Endothelial cell of umbilical vein (primary cell): ENCODE measurements around the gene B4GALNT3. TPM values are rescaled to one million over a fixed set of nuclear protein-coding genes. Genes with fewer than 3 reads are reported as not detected.

ENCODE experiments used
- BruUV-seq: library from RNA; stranded (reverse); fragments of 400-500 nt; replicated peaks from 2 replicates; lab custom pipeline; 2021; lab: Mats Ljungman, UMichigan
- CTCF ChIA-PET: fragments of 300-600, 350-600 bp; sonication (Branson Sonifier 250); formaldehyde crosslinking; loops from one replicate; lab custom pipeline; 2021; ENCODE audit warnings: antibody characterized with exemption, inconsistent platforms; lab: Charles Lee
- POLR2A ChIA-PET: fragments of 300-600, 350-600 bp; sonication (Branson Sonifier 250); formaldehyde crosslinking; loops from one replicate; lab custom pipeline; 2021; ENCODE audit warnings: antibody characterized with exemption, inconsistent platforms; lab: Charles Lee
- DNase-seq: peaks from one replicate; pipeline ENCODE4 v3.0.0-alpha.2; 2011; ENCODE audit warnings: low read depth, low spot score
- FAIRE-seq: peaks from 2 replicates; lab custom pipeline; 2011; peaks lifted over from hg19 to GRCh38; lab: Jason Lieb, UNC
- H2AFZ ChIP-seq: 2 replicates; pipeline ENCODE4 v1.6.0; 2012; ENCODE audit warnings: low read depth, low read length, control low read depth, inconsistent platforms
- H3K27ac ChIP-seq: 2 replicates; pipeline ENCODE4 v1.5.1; 2011; ENCODE audit warnings: low read depth, mild to moderate bottlenecking, control low read depth, low read length, moderate library complexity; ENCODE audit not compliant: insufficient read depth
- H3K27me3 ChIP-seq, 2 experiments: 2 replicates each; pipeline versions ENCODE4 v1.6.0 to v1.6.1; 2011; ENCODE audit warnings: low read length in 2 of 2, mixed read lengths in 1 of 2; ENCODE audit not compliant: control insufficient read depth in 2 of 2, insufficient read depth in 2 of 2
- H3K36me3 ChIP-seq, 2 experiments: 2 replicates in 1 of 2; 3 replicates in 1 of 2; pipeline ENCODE4 v1.5.1; 2011; ENCODE audit warnings: low read length in 2 of 2, mild to moderate bottlenecking in 1 of 2, moderate library complexity in 1 of 2; ENCODE audit not compliant: control insufficient read depth in 2 of 2, insufficient read depth in 2 of 2; ENCODE audit errors: extremely low read depth in 1 of 2
- H3K4me1 ChIP-seq: 3 replicates; pipeline ENCODE4 v1.5.1; 2011; ENCODE audit warnings: mild to moderate bottlenecking, low read length; ENCODE audit not compliant: control insufficient read depth, insufficient read depth; ENCODE audit errors: extremely low read depth
- H3K4me2 ChIP-seq: 2 replicates; pipeline ENCODE4 v1.6.1; 2011; ENCODE audit warnings: low read length, control low read depth, mixed read lengths; ENCODE audit not compliant: insufficient read depth
- H3K4me3 ChIP-seq, 3 experiments: fragments of 200-600 bp in 1 of 3; sonication (generic), shearing (Covaris generic) in 1 of 3; replicated peaks in 1 of 3; 2 replicates each; pipeline ENCODE4 v1.5.1; 2011 to 2016; ENCODE audit warnings: control low read depth in 3 of 3, low read length in 3 of 3, mild to moderate bottlenecking in 2 of 3, inconsistent platforms in 1 of 3, low read depth in 1 of 3, moderate library complexity in 1 of 3; ENCODE audit not compliant: insufficient read depth in 1 of 3
- H3K79me2 ChIP-seq: 2 replicates; pipeline ENCODE4 v1.6.0; 2012; ENCODE audit warnings: low read length, inconsistent platforms; ENCODE audit not compliant: control insufficient read depth, insufficient read depth
- H3K9ac ChIP-seq: replicated peaks from 2 replicates; pipeline ENCODE3; 2011; ENCODE audit warnings: low read length, control low read depth; ENCODE audit not compliant: insufficient read depth; ENCODE audit errors: extremely low read depth
- H3K9me1 ChIP-seq: replicated peaks from 3 replicates; pipeline ENCODE4 v1.6.0; 2011; ENCODE audit warnings: mild to moderate bottlenecking, low read length; ENCODE audit not compliant: control insufficient read depth, insufficient read depth; ENCODE audit errors: extremely low read depth
- H3K9me3 ChIP-seq: replicated peaks from 2 replicates; pipeline ENCODE4 v1.5.1; 2012; ENCODE audit warnings: low read length, inconsistent platforms; ENCODE audit not compliant: control insufficient read depth, insufficient read depth
- H4K20me1 ChIP-seq: replicated peaks from 2 replicates; pipeline ENCODE3; 2011; ENCODE audit warnings: mild to moderate bottlenecking, low read length; ENCODE audit not compliant: control insufficient read depth, insufficient read depth; ENCODE audit errors: extremely low read depth
- GATA2 ChIP-seq: IDR thresholded peaks from 2 replicates; pipeline ENCODE4 v1.7.0; 2011; ENCODE audit warnings: low read depth, mild to moderate bottlenecking, moderate library complexity, mixed read lengths, low read length; ENCODE audit not compliant: insufficient read length, insufficient read depth
- MAX ChIP-seq: IDR thresholded peaks from 2 replicates; pipeline ENCODE4 v1.6.1; 2011; ENCODE audit not compliant: insufficient read depth, insufficient read length
- POLR2A ChIP-seq: IDR thresholded peaks from 2 replicates; pipeline ENCODE4 v1.6.1; 2012; ENCODE audit warnings: low read depth, mild to moderate bottlenecking, control low read depth, low read length
- dilution Hi-C: fragments of 300-500 bp; cut with MboI; formaldehyde crosslinking; loops from one replicate; pipeline ENCODE4 v1.15.0; 2019; ENCODE audit warnings: low sequenced_read_pairs; ENCODE audit not compliant: extremely low pct_ligation_motif_present
- intact Hi-C: fragments of 100-400 bp; cut with micrococcal nuclease; formaldehyde crosslinking; loops from one replicate; pipeline ENCODE4 v1.10.0; 2022
- polyA plus RNA-seq, 4 experiments: library from polyadenylated mRNA; depleted of rRNA in 3 of 4; stranded (reverse) in 3 of 4; unstranded in 1 of 4; fragments of >200 nt; gene quantifications; 2 replicates each; pipeline versions ENCODE4 v1.2.1 to v1.2.3, GENCODE V29; 2011 to 2012; ENCODE audit warnings: missing spikeins in 1 of 4
- total RNA-seq: library from RNA; stranded (reverse); gene quantifications from 2 replicates; pipeline ENCODE4 v1.2.3, GENCODE V29; 2021

Gene B4GALNT3
- total and polyA plus RNA-seq, 2 donors (not counting 3 experiments of a cell fraction or from before 2014, with no cell fraction given) = 0.07 TPM; not detected in 1

- FAIRE-seq (no peak), DNase-seq (no peak)
- Histone ChIP-seq H2AFZ (no peak overlapping the region), H3K9me1 (no peaks in the 10 kb centered on the region), H4K20me1 (no peaks in the 10 kb centered on the region), H3K79me2 (no peaks in the 10 kb centered on the region), H3K9ac (no peak overlapping the region), H3K9me3 (no peaks in the 10 kb centered on the region), H3K36me3 (no peaks in the 10 kb centered on the region), H3K4me2 (no peak overlapping the region), H3K4me1 (no peaks in the 10 kb centered on the region), H3K27me3 (peaks cover 0 to 2% of the 10 kb centered on the region in 2 experiments), H3K4me3 (no peak overlapping the region), H3K27ac (no peak overlapping the region)
- BruUV-seq = no TSS peak
- dilution Hi-C loops (no loop called here), intact Hi-C loops (no loop called here)
- no peak for TF ChIP-seq MAX
- no peak for TF ChIP-seq GATA2
- CTCF ChIA-PET = no interaction called here
- POLR2A ChIA-PET = no interaction called here
Observed at GRCh38 chr12:588024-588322, 128.2 kb downstream of the B4GALNT3 start.

GRCh38 chr12:588646-589045 lies 128.9 kb downstream of the B4GALNT3 start:
- Histone ChIP-seq H3K4me1 (no peaks in the 10 kb centered on the region), H4K20me1 (no peaks in the 10 kb centered on the region), H3K79me2 (no peaks in the 10 kb centered on the region), H3K36me3 (no peaks in the 10 kb centered on the region), H3K27ac (no peak overlapping the region), H2AFZ (no peak overlapping the region), H3K4me2 (no peak overlapping the region), H3K4me3 (no peak overlapping the region), H3K9me1 (no peaks in the 10 kb centered on the region), H3K9me3 (no peaks in the 10 kb centered on the region), H3K9ac (no peak overlapping the region), H3K27me3 (peaks cover 3 to 6% of the 10 kb centered on the region in 2 experiments)
- no peak for TF ChIP-seq GATA2
- no peak for TF ChIP-seq POLR2A
- ChIA-PET POLR2A (no interaction called here), CTCF (interaction anchor here (1.1 kb wide), 2 partner anchors 13 to 19 kb away, joined by 3 read pairs; no protein-coding TSS in a partner anchor)
- intact Hi-C loops (no loop called here), dilution Hi-C loops (no loop called here)
- FAIRE-seq (no peak), DNase-seq (no peak)
- no TSS peak for BruUV-seq
